Measurements from ENCODE around the gene AHRR. TPM values are rescaled to one million over a fixed set of nuclear protein-coding genes. Genes with fewer than 3 reads are reported as not detected.
A peak's percentile ranks its signal among the peaks of the same experiment; 100 is the strongest.

AHRR gene
- total RNA-seq, 2 donors from 2014 or later: 4.1 to 11.0 TPM

DNA sequence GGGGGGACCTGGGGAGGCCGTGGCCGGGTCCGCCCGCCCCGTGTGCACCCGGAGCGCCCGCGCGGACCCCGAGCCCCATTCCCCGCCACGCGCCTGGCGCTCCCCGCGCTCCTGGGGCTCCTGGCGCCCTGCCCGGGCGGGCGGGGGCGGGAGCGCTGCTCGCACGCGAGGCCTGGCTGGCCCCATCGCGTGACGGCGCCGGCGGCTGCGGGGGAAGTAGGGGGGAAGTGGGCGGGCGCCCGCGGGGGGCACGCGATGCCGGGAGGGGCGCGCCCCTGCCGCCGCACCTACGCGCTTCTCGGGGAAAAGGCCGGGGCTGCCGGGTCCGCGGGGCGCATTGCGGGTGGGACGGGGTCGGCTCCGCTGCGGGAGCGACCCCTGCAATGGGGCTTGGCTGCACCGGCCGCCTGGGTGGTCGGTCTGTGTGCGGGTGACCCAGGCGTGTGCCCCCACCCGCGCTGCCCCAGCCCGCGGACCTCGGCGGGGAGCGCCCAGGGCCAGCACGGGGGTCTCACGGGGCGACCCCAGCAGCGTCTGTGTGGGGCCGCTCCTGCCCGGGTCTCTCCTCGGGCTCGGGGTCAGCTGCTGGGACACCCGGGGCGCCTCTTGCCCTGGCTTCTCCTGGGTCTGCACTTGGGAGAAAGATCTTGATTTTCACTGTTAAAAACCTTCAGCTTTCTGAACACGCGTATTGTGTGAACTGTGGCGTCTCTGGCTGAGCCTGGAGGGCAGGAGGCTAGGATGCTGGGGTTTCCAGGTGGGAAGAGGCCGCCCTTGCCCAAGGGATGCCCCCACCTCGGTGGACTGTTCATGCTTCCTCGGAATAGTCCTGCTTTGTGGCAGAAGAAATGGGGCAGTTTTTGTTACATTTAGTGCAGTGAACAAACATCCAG is 52.4 kb downstream of the AHRR start:
- H3K9me3 Mint-ChIP-seq: no peaks in the 10 kb centered on the region
- H3K4me1 Mint-ChIP-seq (ENCODE audit: low read depth in 2 of 2): peaks cover 31 to 33% of the 10 kb centered on the region in 2 donors
- peak; percentile 72 to 77 for ATAC-seq
- H3K36me3 Mint-ChIP-seq: no peaks in the 10 kb centered on the region
- H3K4me3 Mint-ChIP-seq: peak overlapping the region; percentile 60
- DNase-seq (ENCODE audit: low spot score): peak; percentile 75
- peak overlapping the region; percentile 56 to 70 for H3K27ac Mint-ChIP-seq
- peaks cover 7 to 14% of the 10 kb centered on the region in 2 donors for H3K27me3 Mint-ChIP-seq

DNA sequence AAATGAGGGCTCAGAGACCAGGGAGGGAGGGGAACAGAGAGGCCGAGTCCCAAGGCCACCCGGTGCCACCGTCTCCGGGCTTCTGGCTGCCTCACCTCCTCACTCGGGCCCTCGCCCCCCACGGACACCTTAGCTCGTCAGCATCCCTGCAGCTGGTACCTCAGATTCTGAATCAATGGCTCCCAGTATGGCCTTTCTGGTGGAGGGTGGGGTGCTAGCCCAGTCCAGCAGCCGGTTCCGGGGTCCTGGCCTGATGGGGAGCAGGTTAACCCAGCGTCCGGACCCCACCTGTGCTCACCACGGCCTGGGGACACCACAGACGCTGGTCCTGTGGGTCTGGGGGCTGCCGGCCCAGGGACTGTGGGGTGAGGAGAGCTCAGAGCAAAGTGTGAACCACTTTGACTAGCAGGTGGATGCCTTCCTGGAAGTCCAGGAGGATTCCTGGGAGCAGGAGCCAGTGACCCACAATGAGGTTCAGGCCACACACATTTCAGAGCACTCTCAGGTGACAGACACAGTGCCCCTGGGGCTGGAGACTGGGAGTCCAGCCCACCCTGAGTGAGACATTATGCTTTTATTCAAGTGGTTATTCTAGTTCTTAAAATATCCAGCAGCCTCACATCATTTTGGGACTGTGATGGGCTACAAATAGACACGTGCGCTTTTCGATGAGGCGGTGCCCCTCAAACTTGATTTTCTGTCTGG is 53.3 kb downstream of the AHRR start:
- ATAC-seq (no peak), DNase-seq (ENCODE audit: low spot score) (no peak)
- Mint-ChIP-seq H3K27ac (peak overlapping the region; percentile 56 to 70), H3K4me3 (peak overlapping the region; percentile 60), H3K4me1 (ENCODE audit: low read depth in 2 of 2) (peaks cover 29 to 31% of the 10 kb centered on the region in 2 donors), H3K27me3 (peaks cover 0 to 9% of the 10 kb centered on the region in 2 donors), H3K36me3 (no peaks in the 10 kb centered on the region), H3K9me3 (no peaks in the 10 kb centered on the region)

DNA sequence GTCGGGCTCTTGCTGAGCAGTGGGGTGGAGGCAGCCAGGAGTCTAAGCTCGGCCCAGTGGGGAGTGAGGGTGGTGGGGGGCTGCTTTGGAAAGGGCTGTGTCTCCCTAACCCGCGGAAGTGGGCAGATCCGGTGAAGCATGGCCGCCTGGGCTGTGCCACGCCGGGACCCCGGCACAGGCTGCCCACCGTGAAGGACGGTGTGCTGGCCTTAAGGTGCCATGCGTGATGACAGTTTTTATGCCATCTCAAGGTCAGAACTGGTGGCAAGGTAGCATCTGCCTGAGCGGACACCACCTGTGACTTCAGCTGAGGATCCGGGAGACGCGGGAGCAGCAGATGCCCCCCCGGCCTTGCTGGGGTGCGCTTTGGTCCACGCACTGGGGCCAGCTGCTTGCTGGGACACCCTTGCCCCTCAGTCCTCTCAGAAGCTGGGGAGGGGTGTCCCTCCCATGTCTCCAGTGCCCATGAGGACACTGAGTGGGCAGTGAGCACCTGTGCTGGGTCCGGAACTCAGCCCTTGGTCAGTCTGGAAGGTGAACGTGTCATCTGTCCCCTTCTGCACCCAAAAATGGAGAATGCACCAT is 53.9 kb downstream of the AHRR start:
- no peak for ATAC-seq
- peak overlapping the region; percentile 17 for H3K4me3 Mint-ChIP-seq
- peak overlapping the region in 1 of 2 donors; percentile 70 for H3K27ac Mint-ChIP-seq
- no peaks in the 10 kb centered on the region for H3K36me3 Mint-ChIP-seq
- H3K4me1 Mint-ChIP-seq (ENCODE audit: low read depth in 2 of 2): peaks cover 29 to 33% of the 10 kb centered on the region in 2 donors
- peak; percentile 58 for DNase-seq (ENCODE audit: low spot score)
- no peaks in the 10 kb centered on the region for H3K9me3 Mint-ChIP-seq
- H3K27me3 Mint-ChIP-seq: peaks cover 0 to 9% of the 10 kb centered on the region in 2 donors

GRCh38 chr5:375921-376798 is 54.6 kb downstream of the AHRR start:
- H3K4me3 Mint-ChIP-seq: no peak overlapping the region
- peaks cover 0 to 9% of the 10 kb centered on the region in 2 donors for H3K27me3 Mint-ChIP-seq
- DNase-seq (ENCODE audit: low spot score) (peak; percentile 46), ATAC-seq (no peak)
- no peaks in the 10 kb centered on the region for H3K9me3 Mint-ChIP-seq
- H3K36me3 Mint-ChIP-seq: no peaks in the 10 kb centered on the region
- no peak overlapping the region for H3K27ac Mint-ChIP-seq
- peaks cover 29 to 36% of the 10 kb centered on the region in 2 donors for H3K4me1 Mint-ChIP-seq (ENCODE audit: low read depth in 2 of 2)

GRCh38 chr5:376799-377325 is 55.3 kb downstream of the AHRR start:
- peaks cover 3% of the 10 kb centered on the region for H3K36me3 Mint-ChIP-seq
- peaks cover 0 to 6% of the 10 kb centered on the region in 2 donors for H3K27me3 Mint-ChIP-seq
- DNase-seq (ENCODE audit: low spot score): peak; percentile 39

DNA sequence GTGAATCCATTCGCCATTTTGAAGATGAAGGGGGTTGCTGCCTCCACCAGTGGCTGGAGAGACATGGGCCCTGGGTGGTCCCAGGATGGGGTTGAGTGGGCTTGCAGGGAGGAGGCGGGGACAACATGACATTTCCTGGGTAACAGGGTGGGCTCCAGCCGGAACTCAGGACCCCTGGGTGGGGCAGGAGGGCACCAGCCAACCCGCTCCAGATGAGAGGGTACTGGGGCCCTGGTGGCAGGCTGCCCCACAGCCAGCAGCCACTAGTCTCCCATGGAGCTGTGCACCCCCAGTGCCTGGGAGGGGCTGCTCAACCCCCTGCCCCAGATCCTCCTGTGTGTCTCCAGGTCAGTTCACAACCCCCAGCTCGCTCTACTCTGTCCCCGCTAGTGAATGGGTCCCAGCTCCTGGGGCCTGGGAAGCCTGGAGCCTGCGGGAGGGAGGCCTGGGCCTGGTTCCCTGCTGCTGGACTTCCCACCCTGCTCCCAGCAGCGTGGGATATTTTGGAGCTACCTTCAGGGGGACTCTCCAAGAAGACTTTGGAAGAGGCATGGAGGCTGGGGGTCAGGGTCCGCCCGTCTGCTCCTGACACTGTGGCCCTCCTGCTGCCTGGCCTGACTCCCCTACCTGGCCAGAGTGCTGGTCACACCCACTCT is 55.9 kb downstream of the AHRR start:
- peaks cover 9% of the 10 kb centered on the region for H3K36me3 Mint-ChIP-seq
- no peak for DNase-seq (ENCODE audit: low spot score)
- no peak overlapping the region for H3K4me3 Mint-ChIP-seq
- peaks cover 0 to 4% of the 10 kb centered on the region in 2 donors for H3K27me3 Mint-ChIP-seq
- no peak for ATAC-seq
- no peaks in the 10 kb centered on the region for H3K9me3 Mint-ChIP-seq
- H3K27ac Mint-ChIP-seq: peak overlapping the region in 1 of 2 donors; percentile 71
- peaks cover 22 to 27% of the 10 kb centered on the region in 2 donors for H3K4me1 Mint-ChIP-seq (ENCODE audit: low read depth in 2 of 2)

More at GRCh38 chr5:376799-377325, 55.3 kb downstream of the AHRR start:
- Mint-ChIP-seq H3K9me3 (no peaks in the 10 kb centered on the region), H3K4me1 (ENCODE audit: low read depth in 2 of 2) (peaks cover 26 to 32% of the 10 kb centered on the region in 2 donors), H3K4me3 (no peak overlapping the region), H3K27ac (peak overlapping the region in 1 of 2 donors; percentile 71)
- ATAC-seq: no peak

- Mint-ChIP-seq H3K27me3 (peaks cover 0 to 5% of the 10 kb centered on the region in 2 donors), H3K27ac (peak overlapping the region in 1 of 2 donors; percentile 71), H3K4me1 (ENCODE audit: low read depth in 2 of 2) (peaks cover 22 to 26% of the 10 kb centered on the region in 2 donors), H3K36me3 (peaks cover 9% of the 10 kb centered on the region), H3K9me3 (no peaks in the 10 kb centered on the region), H3K4me3 (peak overlapping the region; percentile 55)
- peak; percentile 43 to 78 for ATAC-seq
- no peak for DNase-seq (ENCODE audit: low spot score)
These were observed 56.9 kb downstream of the AHRR start for GRCh38 chr5:378301-378891.

- Mint-ChIP-seq H3K4me1 (ENCODE audit: low read depth in 2 of 2) (peaks cover 22 to 26% of the 10 kb centered on the region in 2 donors), H3K27ac (peak overlapping the region; percentile 32 to 71), H3K4me3 (peak overlapping the region; percentile 55), H3K9me3 (no peaks in the 10 kb centered on the region), H3K27me3 (peaks cover 0 to 5% of the 10 kb centered on the region in 2 donors), H3K36me3 (peaks cover 9% of the 10 kb centered on the region)
- no peak for DNase-seq (ENCODE audit: low spot score)
- no peak for ATAC-seq
These were observed 57.6 kb downstream of the AHRR start for GRCh38 chr5:378976-379742.

- DNase-seq (ENCODE audit: low spot score): no peak
- Mint-ChIP-seq H3K4me1 (ENCODE audit: low read depth in 2 of 2) (peaks cover 16 to 26% of the 10 kb centered on the region in 2 donors), H3K9me3 (no peaks in the 10 kb centered on the region), H3K4me3 (no peak overlapping the region), H3K36me3 (peaks cover 18% of the 10 kb centered on the region), H3K27me3 (peaks cover 0 to 3% of the 10 kb centered on the region in 2 donors), H3K27ac (no peak overlapping the region)
- no peak for ATAC-seq
These were observed 59.3 kb downstream of the AHRR start for GRCh38 chr5:380701-381309.

GRCh38 chr5:383066-383465 is 61.6 kb downstream of the AHRR start:
- Mint-ChIP-seq H3K4me1 (ENCODE audit: low read depth in 2 of 2) (peaks cover 10 to 22% of the 10 kb centered on the region in 2 donors), H3K27ac (no peak overlapping the region), H3K4me3 (no peak overlapping the region), H3K36me3 (peaks cover 23% of the 10 kb centered on the region), H3K27me3 (peaks cover 0 to 5% of the 10 kb centered on the region in 2 donors), H3K9me3 (no peaks in the 10 kb centered on the region)
- no peak for DNase-seq (ENCODE audit: low spot score)
- no peak for ATAC-seq

- H3K27ac Mint-ChIP-seq: no peak overlapping the region
- no peaks in the 10 kb centered on the region for H3K9me3 Mint-ChIP-seq
- peaks cover 0 to 5% of the 10 kb centered on the region in 2 donors for H3K27me3 Mint-ChIP-seq
- DNase-seq (ENCODE audit: low spot score) (no peak), ATAC-seq (no peak)
- peaks cover 6 to 17% of the 10 kb centered on the region in 2 donors for H3K4me1 Mint-ChIP-seq (ENCODE audit: low read depth in 2 of 2)
- no peak overlapping the region for H3K4me3 Mint-ChIP-seq
- H3K36me3 Mint-ChIP-seq: peaks cover 23% of the 10 kb centered on the region
These were observed 62.1 kb downstream of the AHRR start for GRCh38 chr5:383621-384020.

All from natural killer cell treated with Interleukin-12 subunit alpha and Interleukin-12 subunit beta and Interleukin-15 and Interleukin-18, amount 100 ng/mL, for 72 hours (primary cell).